Activated naive CD4-positive, alpha-beta T cell treated with anti-CD3 and anti-CD28 coated beads, Interleukin-2, amount 10 ng/mL, durations not matched to agents 7 days and 5 days (primary cell): ENCODE data around the gene FOXO1.
A peak's percentile ranks its signal among the peaks of the same experiment; 100 is the strongest.
"Not testable (repeated sequence)": the region's sequence is repeated elsewhere in the genome, so short reads cannot be mapped to it uniquely, and the experiment has no call there.

Experiments used
- CTCF ChIA-PET: fragments of 350-600 bp; sonication (Branson Sonifier 250); formaldehyde crosslinking; loops from one replicate; lab custom pipeline; 2021; ENCODE audit warnings: antibody characterized with exemption; lab: Charles Lee
- DNase-seq: peaks from one replicate; pipeline ENCODE4 v3.0.0-alpha.2; 2020
- H3K27ac Mint-ChIP-seq: one replicate; pipeline ENCODE4 v1.8.0; 2021; ENCODE audit warnings: mild to moderate bottlenecking, moderate library complexity, mixed read lengths
- H3K27me3 Mint-ChIP-seq: one replicate; pipeline ENCODE4 v1.8.0; 2021; ENCODE audit warnings: mild to moderate bottlenecking, mixed read lengths
- H3K36me3 Mint-ChIP-seq: one replicate; pipeline ENCODE4 v1.8.0; 2021; ENCODE audit warnings: mixed read lengths
- H3K4me1 Mint-ChIP-seq: one replicate; pipeline ENCODE4 v1.8.0; 2021; ENCODE audit warnings: mixed read lengths
- H3K4me3 Mint-ChIP-seq: one replicate; pipeline ENCODE4 v1.8.0; 2021; ENCODE audit warnings: mild to moderate bottlenecking, moderate library complexity, mixed read lengths
- H3K9me3 Mint-ChIP-seq: one replicate; pipeline ENCODE4 v1.8.0; 2021; ENCODE audit warnings: mixed read lengths

Gene FOXO1

GRCh38 chr13:40666045-40666932 lies at the start of gene FOXO1:
TSS of gene FOXO1 (minus strand) at chr13:40666641. CDS start at chr13:40666212, 429 bp downstream.
- H3K27me3 Mint-ChIP-seq, result no peaks in the 10 kb centered on the region
- peak within 1 kb of the TSS; percentile 91 for H3K4me3 Mint-ChIP-seq
- DNase-seq, result peak; percentile 89
- H3K27ac Mint-ChIP-seq, result peak within 1 kb of the TSS; percentile 95
- no peaks in the 10 kb centered on the region for H3K9me3 Mint-ChIP-seq
- peaks cover 16% of the 10 kb centered on the region for H3K36me3 Mint-ChIP-seq
- CTCF ChIA-PET, result interaction anchor here (1.0 kb wide), 1 partner anchor 493 kb away, joined by 3 read pairs; no protein-coding TSS in a partner anchor
- peaks cover 40% of the 10 kb centered on the region for H3K4me1 Mint-ChIP-seq

GRCh38 chr13:40714433-40714832 lies 48.0 kb upstream of the FOXO1 start:
- DNase-seq, H3K27me3 Mint-ChIP-seq, CTCF ChIA-PET, H3K4me3 Mint-ChIP-seq, H3K27ac Mint-ChIP-seq, H3K4me1 Mint-ChIP-seq: not testable (repeated sequence)
- Mint-ChIP-seq H3K36me3 (peaks cover 51% of the 10 kb centered on the region), H3K9me3 (peaks cover 23% of the 10 kb centered on the region)

GRCh38 chr13:40706439-40706838 lies 40.0 kb upstream of the FOXO1 start:
- Mint-ChIP-seq H3K27ac (no peak overlapping the region), H3K36me3 (peaks cover 10% of the 10 kb centered on the region)

GRCh38 chr13:40697711-40698110 lies 31.3 kb upstream of the FOXO1 start:
- no peaks in the 10 kb centered on the region for H3K36me3 Mint-ChIP-seq
- no peak for DNase-seq
- H3K4me3 Mint-ChIP-seq, result no peak overlapping the region
- H3K9me3 Mint-ChIP-seq, result no peaks in the 10 kb centered on the region
- H3K4me1 Mint-ChIP-seq, result no peaks in the 10 kb centered on the region
- no peaks in the 10 kb centered on the region for H3K27me3 Mint-ChIP-seq
- CTCF ChIA-PET, result interaction anchor here (1.3 kb wide), 1 partner anchor 16 kb away, joined by 3 read pairs; no protein-coding TSS in a partner anchor
- no peak overlapping the region for H3K27ac Mint-ChIP-seq

More at GRCh38 chr13:40706439-40706838, 40.0 kb upstream of the FOXO1 start:
- CTCF ChIA-PET, result no interaction called here
- H3K4me1 Mint-ChIP-seq, result peaks cover 11% of the 10 kb centered on the region
- DNase-seq, result peak; percentile 30
- peaks cover 43% of the 10 kb centered on the region for H3K9me3 Mint-ChIP-seq
- H3K27me3 Mint-ChIP-seq, result no peaks in the 10 kb centered on the region
- H3K4me3 Mint-ChIP-seq, result no peak overlapping the region

- Mint-ChIP-seq H3K9me3 (no peaks in the 10 kb centered on the region), H3K4me3 (no peak overlapping the region), H3K27ac (no peak overlapping the region), H3K4me1 (no peaks in the 10 kb centered on the region), H3K27me3 (no peaks in the 10 kb centered on the region), H3K36me3 (no peaks in the 10 kb centered on the region)
- no peak for DNase-seq
- CTCF ChIA-PET, result interaction anchor here (1.0 to 1.2 kb wide), 2 partner anchors 10 to 12 kb away, joined by 3 to 4 read pairs; no protein-coding TSS in a partner anchor
Observed at GRCh38 chr13:40694426-40694825, 28.0 kb upstream of the FOXO1 start.

GRCh38 chr13:40692946-40693345 lies 26.5 kb upstream of the FOXO1 start:
- no peaks in the 10 kb centered on the region for H3K27me3 Mint-ChIP-seq
- no peaks in the 10 kb centered on the region for H3K4me1 Mint-ChIP-seq
- no peak for DNase-seq
- H3K4me3 Mint-ChIP-seq, result no peak overlapping the region
- H3K9me3 Mint-ChIP-seq, result no peaks in the 10 kb centered on the region
- H3K36me3 Mint-ChIP-seq, result no peaks in the 10 kb centered on the region
- CTCF ChIA-PET, result no interaction called here
- no peak overlapping the region for H3K27ac Mint-ChIP-seq

- no peak for DNase-seq
- Mint-ChIP-seq H3K27me3 (peaks cover 4% of the 10 kb centered on the region), H3K36me3 (no peaks in the 10 kb centered on the region), H3K27ac (no peak overlapping the region), H3K4me3 (no peak overlapping the region), H3K4me1 (no peaks in the 10 kb centered on the region), H3K9me3 (no peaks in the 10 kb centered on the region)
- CTCF ChIA-PET, result no interaction called here
Observed at GRCh38 chr13:40688781-40689180, 22.3 kb upstream of the FOXO1 start.

GRCh38 chr13:40682449-40683240 lies 16.2 kb upstream of the FOXO1 start:
- Mint-ChIP-seq H3K27ac (no peak overlapping the region), H3K27me3 (peaks cover 4% of the 10 kb centered on the region), H3K4me1 (peaks cover 13% of the 10 kb centered on the region), H3K4me3 (no peak overlapping the region), H3K36me3 (no peaks in the 10 kb centered on the region), H3K9me3 (no peaks in the 10 kb centered on the region)
- DNase-seq, result no peak
- CTCF ChIA-PET, result interaction anchor here (0.7 to 5.9 kb wide), 26 partner anchors 9 to 1066 kb away, joined by 3 to 46 read pairs (median 4); no protein-coding TSS in a partner anchor

- Mint-ChIP-seq H3K4me3 (no peak overlapping the region), H3K36me3 (no peaks in the 10 kb centered on the region), H3K27ac (no peak overlapping the region), H3K27me3 (peaks cover 4% of the 10 kb centered on the region), H3K9me3 (no peaks in the 10 kb centered on the region), H3K4me1 (peaks cover 13% of the 10 kb centered on the region)
- no peak for DNase-seq
- CTCF ChIA-PET, result interaction anchor here (0.5 to 5.9 kb wide), 19 partner anchors 13 to 998 kb away, joined by 3 to 46 read pairs (median 6); no protein-coding TSS in a partner anchor
Observed at GRCh38 chr13:40681341-40682146, 15.1 kb upstream of the FOXO1 start.

- no peaks in the 10 kb centered on the region for H3K36me3 Mint-ChIP-seq
- H3K9me3 Mint-ChIP-seq, result no peaks in the 10 kb centered on the region
- CTCF ChIA-PET, result interaction anchor here (0.5 to 5.9 kb wide), 13 partner anchors 12 to 997 kb away, joined by 3 to 46 read pairs (median 8); no protein-coding TSS in a partner anchor
- H3K27ac Mint-ChIP-seq, result no peak overlapping the region
- no peak for DNase-seq
- peaks cover 4% of the 10 kb centered on the region for H3K27me3 Mint-ChIP-seq
- H3K4me1 Mint-ChIP-seq, result peaks cover 13% of the 10 kb centered on the region
- H3K4me3 Mint-ChIP-seq, result no peak overlapping the region
Observed at GRCh38 chr13:40680659-40681323, 14.3 kb upstream of the FOXO1 start.

GRCh38 chr13:40679480-40679985 lies 13.1 kb upstream of the FOXO1 start:
- H3K4me1 Mint-ChIP-seq, result peaks cover 13% of the 10 kb centered on the region
- DNase-seq, result no peak
- H3K27me3 Mint-ChIP-seq, result no peaks in the 10 kb centered on the region
- H3K27ac Mint-ChIP-seq, result no peak overlapping the region
- no peaks in the 10 kb centered on the region for H3K36me3 Mint-ChIP-seq
- CTCF ChIA-PET, result interaction anchor here (1.4 to 5.8 kb wide), 3 partner anchors 11 to 903 kb away, joined by 5 to 25 read pairs (median 8); no protein-coding TSS in a partner anchor
- no peaks in the 10 kb centered on the region for H3K9me3 Mint-ChIP-seq
- H3K4me3 Mint-ChIP-seq, result no peak overlapping the region

GRCh38 chr13:40677064-40677463 lies 10.6 kb upstream of the FOXO1 start:
- CTCF ChIA-PET, result interaction anchor here (0.6 to 1.8 kb wide), 2 partner anchors 608 to 778 kb away, joined by 3 to 5 read pairs; no protein-coding TSS in a partner anchor
- H3K4me1 Mint-ChIP-seq, result peaks cover 16% of the 10 kb centered on the region
- DNase-seq, result no peak
- H3K36me3 Mint-ChIP-seq, result no peaks in the 10 kb centered on the region
- no peak overlapping the region for H3K27ac Mint-ChIP-seq
- no peaks in the 10 kb centered on the region for H3K9me3 Mint-ChIP-seq
- H3K27me3 Mint-ChIP-seq, result no peaks in the 10 kb centered on the region
- no peak overlapping the region for H3K4me3 Mint-ChIP-seq

- CTCF ChIA-PET, result interaction anchor here (2.1 kb wide), 1 partner anchor 101 kb away, joined by 5 read pairs; no protein-coding TSS in a partner anchor
- H3K4me3 Mint-ChIP-seq, result no peak overlapping the region
- no peaks in the 10 kb centered on the region for H3K9me3 Mint-ChIP-seq
- no peaks in the 10 kb centered on the region for H3K36me3 Mint-ChIP-seq
- peaks cover 13% of the 10 kb centered on the region for H3K4me1 Mint-ChIP-seq
- H3K27ac Mint-ChIP-seq, result no peak overlapping the region
- no peak for DNase-seq
- no peaks in the 10 kb centered on the region for H3K27me3 Mint-ChIP-seq
Observed at GRCh38 chr13:40676007-40676406, 9.6 kb upstream of the FOXO1 start.
